Activated naive CD8-positive, alpha-beta T cell treated with anti-CD3 and anti-CD28 coated beads for 36 hours (primary cell): ENCODE data around the gene CRACR2B. TPM values are rescaled to one million over a fixed set of nuclear protein-coding genes. Genes with fewer than 3 reads are reported as not detected.

Source experiments
- DNase-seq: peaks from one replicate; pipeline ENCODE4 v3.0.0; 2021
- H3K27ac Mint-ChIP-seq: one replicate; pipeline ENCODE4 v1.8.0; 2022; ENCODE audit warnings: mild to moderate bottlenecking, moderate library complexity, mixed read lengths
- H3K27me3 Mint-ChIP-seq: one replicate; pipeline ENCODE4 v1.8.0; 2022; ENCODE audit warnings: mild to moderate bottlenecking, mixed read lengths
- H3K36me3 Mint-ChIP-seq: one replicate; pipeline ENCODE4 v1.8.0; 2021; ENCODE audit warnings: mild to moderate bottlenecking, mixed read lengths
- H3K4me1 Mint-ChIP-seq: one replicate; pipeline ENCODE4 v1.8.0; 2021; ENCODE audit warnings: mixed read lengths
- H3K4me3 Mint-ChIP-seq: one replicate; pipeline ENCODE4 v1.8.0; 2022; ENCODE audit warnings: mild to moderate bottlenecking, moderate library complexity, mixed read lengths
- H3K9me3 Mint-ChIP-seq: one replicate; pipeline ENCODE4 v1.8.0; 2022; ENCODE audit warnings: mixed read lengths
- total RNA-seq, 2 experiments: library from RNA; stranded (reverse); gene quantifications; one replicate each; pipeline ENCODE4 v1.2.3, GENCODE V29; 2021

CRACR2B gene
- total RNA-seq, 2 experiments from 2014 or later: 0.76 to 1.1 TPM

- Mint-ChIP-seq H3K4me3 (no peak overlapping the region), H3K4me1 (peaks cover 25% of the 10 kb centered on the region), H3K9me3 (no peaks in the 10 kb centered on the region), H3K27me3 (peaks cover 34% of the 10 kb centered on the region), H3K36me3 (peaks cover 9% of the 10 kb centered on the region), H3K27ac (no peak overlapping the region)
- no peak for DNase-seq
Measured at GRCh38 chr11:825366-826226, 2.1 kb upstream of the CRACR2B start.

GRCh38 chr11:826227-826621 is 1.5 kb upstream of the CRACR2B start:
- Mint-ChIP-seq H3K4me3 (peak overlapping the region; percentile 72), H3K4me1 (peaks cover 20% of the 10 kb centered on the region), H3K36me3 (peaks cover 9% of the 10 kb centered on the region), H3K9me3 (no peaks in the 10 kb centered on the region), H3K27me3 (peaks cover 36% of the 10 kb centered on the region), H3K27ac (no peak overlapping the region)
- DNase-seq: no peak

DNA sequence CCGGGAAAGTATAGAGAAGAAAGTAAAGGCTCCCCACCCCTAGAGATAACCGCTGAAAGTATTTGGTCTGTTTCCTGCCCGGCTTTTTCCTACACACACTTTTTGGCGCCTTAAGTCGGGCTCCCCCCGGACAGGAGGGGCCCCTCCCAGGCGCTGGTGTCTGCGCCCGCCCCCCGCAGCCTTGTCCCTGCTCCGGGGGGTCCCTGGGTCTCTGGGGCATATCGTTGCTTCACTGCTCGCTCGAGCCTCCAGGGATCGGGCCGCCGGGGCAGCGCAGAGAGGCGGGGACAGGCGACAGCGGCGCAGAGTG is 928 bp upstream of the CRACR2B start:
- peak overlapping the region; percentile 72 for H3K4me3 Mint-ChIP-seq
- no peak overlapping the region for H3K27ac Mint-ChIP-seq
- H3K9me3 Mint-ChIP-seq: no peaks in the 10 kb centered on the region
- H3K36me3 Mint-ChIP-seq: peaks cover 9% of the 10 kb centered on the region
- peaks cover 20% of the 10 kb centered on the region for H3K4me1 Mint-ChIP-seq
- peaks cover 41% of the 10 kb centered on the region for H3K27me3 Mint-ChIP-seq
- no peak for DNase-seq

- peak overlapping the region; percentile 51 for H3K4me3 Mint-ChIP-seq
- no peak overlapping the region for H3K27ac Mint-ChIP-seq
- no peak for DNase-seq
- H3K27me3 Mint-ChIP-seq: peaks cover 43% of the 10 kb centered on the region
- H3K9me3 Mint-ChIP-seq: no peaks in the 10 kb centered on the region
- peaks cover 9% of the 10 kb centered on the region for H3K36me3 Mint-ChIP-seq
- peaks cover 18% of the 10 kb centered on the region for H3K4me1 Mint-ChIP-seq
Measured at GRCh38 chr11:827146-827896, 398 bp upstream of the CRACR2B start.

- Mint-ChIP-seq H3K4me3 (peak overlapping the region; percentile 32), H3K36me3 (peaks cover 9% of the 10 kb centered on the region), H3K27ac (no peak overlapping the region), H3K4me1 (peaks cover 19% of the 10 kb centered on the region), H3K9me3 (no peaks in the 10 kb centered on the region), H3K27me3 (peaks cover 43% of the 10 kb centered on the region)
- DNase-seq: no peak
Measured at GRCh38 chr11:828506-829175, 922 bp downstream of the CRACR2B start.

DNA sequence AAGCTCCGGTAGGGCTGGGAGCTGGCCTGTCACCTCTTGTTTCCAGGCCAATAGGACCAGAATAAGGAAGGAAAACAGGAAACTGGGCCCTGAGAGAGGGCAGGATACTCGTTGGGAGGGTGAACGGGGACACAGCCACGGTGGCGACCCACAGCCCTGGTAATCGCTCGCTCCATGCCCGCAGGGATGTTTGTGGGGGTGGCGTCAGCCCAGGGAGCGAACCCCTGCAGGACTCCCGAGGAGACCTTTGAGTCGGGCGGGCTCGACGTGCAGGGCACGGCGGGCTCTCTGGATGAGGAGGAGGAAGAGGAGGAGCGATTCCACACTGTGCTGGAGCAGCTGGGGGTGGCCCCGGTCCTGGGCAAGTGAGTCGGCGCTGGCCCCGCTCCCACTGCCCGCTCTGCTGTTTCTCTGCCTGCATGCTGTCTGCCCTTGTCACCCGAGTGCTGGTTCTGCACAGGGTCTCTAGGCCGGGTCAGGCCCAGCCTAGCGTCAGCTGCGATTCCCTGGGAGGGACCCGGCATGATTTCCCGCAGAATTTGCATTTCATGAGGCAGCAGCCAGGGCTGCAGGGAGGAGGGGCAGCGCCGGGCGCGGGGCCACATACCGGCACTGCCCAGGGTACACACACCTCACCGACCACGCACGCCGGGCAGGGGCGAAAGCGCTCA is 1.6 kb downstream of the CRACR2B start:
- H3K9me3 Mint-ChIP-seq: no peaks in the 10 kb centered on the region
- H3K4me3 Mint-ChIP-seq: peak overlapping the region; percentile 60

DNA sequence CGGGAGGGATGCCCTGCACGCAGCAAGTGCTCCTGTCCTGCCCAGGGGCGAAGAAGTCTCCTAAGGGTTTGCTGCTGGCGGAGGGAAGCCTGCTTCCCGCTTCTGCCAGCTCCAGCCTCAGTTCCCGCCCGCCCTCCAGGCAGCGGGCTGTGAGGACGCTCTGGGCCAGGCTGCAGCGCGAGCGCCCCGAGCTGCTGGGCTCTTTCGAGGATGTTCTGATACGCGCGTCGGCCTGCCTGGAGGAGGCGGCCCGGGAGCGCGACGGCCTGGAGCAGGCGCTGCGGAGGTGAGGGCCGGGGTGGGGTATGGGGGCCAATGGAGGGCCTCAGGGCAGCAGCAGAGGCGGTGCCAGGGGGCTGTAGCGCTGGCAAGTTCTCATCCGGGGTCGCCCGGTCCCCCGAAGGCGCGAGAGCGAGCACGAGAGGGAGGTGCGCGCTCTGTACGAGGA is 2.2 kb downstream of the CRACR2B start:
- no peak overlapping the region for H3K4me3 Mint-ChIP-seq
- peaks cover 26% of the 10 kb centered on the region for H3K4me1 Mint-ChIP-seq

More for the DNA sequence above, 1.6 kb downstream of the CRACR2B start:
- Mint-ChIP-seq H3K36me3 (peaks cover 9% of the 10 kb centered on the region), H3K27ac (no peak overlapping the region), H3K27me3 (peaks cover 43% of the 10 kb centered on the region), H3K4me1 (peaks cover 25% of the 10 kb centered on the region)
- no peak for DNase-seq

DNA sequence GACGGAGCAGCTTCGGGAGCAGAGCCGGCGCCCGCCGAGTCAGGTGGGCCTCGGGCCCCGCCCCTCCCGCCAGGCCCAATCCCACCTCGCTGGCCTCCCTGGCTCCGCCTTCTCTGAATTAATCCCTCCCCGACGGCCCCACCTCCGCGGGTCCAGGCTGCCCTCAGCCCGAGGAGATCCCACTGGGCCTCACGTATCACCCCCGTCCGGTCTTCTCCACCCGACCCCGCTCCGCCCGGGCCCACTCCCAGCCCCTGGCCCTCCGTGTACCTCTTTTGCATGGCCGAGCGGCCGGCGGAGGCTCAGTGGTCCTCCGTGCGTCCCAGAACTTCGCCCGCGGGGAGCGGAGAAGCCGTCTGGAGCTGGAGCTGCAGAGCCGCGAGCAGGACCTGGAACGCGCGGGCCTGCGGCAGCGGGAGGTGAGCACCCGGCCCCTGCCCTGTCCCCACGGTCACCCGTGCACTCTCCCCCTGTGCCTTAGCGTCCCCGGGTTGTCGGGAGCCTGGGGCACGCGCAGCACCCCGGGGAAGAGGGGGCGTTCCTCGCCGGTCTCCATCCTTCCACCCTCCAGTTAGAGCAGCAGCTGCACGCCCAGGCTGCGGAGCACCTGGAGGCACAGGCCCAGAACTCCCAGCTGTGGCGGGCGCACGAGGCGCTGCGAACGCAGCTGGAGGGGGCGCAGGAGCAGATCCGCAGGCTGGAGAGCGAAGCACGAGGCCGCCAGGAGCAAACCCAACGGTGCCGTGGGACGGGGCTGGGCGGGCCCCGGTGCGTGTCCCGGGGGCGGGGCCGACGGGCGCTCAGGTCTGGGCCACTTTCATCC is 2.8 kb downstream of the CRACR2B start:
- H3K27me3 Mint-ChIP-seq: peaks cover 43% of the 10 kb centered on the region

More for the DNA sequence above, 2.2 kb downstream of the CRACR2B start:
- no peaks in the 10 kb centered on the region for H3K9me3 Mint-ChIP-seq
- no peak overlapping the region for H3K27ac Mint-ChIP-seq
- peaks cover 6% of the 10 kb centered on the region for H3K36me3 Mint-ChIP-seq
- H3K27me3 Mint-ChIP-seq: peaks cover 43% of the 10 kb centered on the region
- DNase-seq: no peak

GRCh38 chr11:831118-831864 is 3.6 kb downstream of the CRACR2B start:
- Mint-ChIP-seq H3K4me1 (peaks cover 28% of the 10 kb centered on the region), H3K4me3 (no peak overlapping the region), H3K27ac (no peak overlapping the region)

More for the DNA sequence above, 2.8 kb downstream of the CRACR2B start:
- Mint-ChIP-seq H3K36me3 (no peaks in the 10 kb centered on the region), H3K27ac (no peak overlapping the region), H3K4me3 (no peak overlapping the region), H3K4me1 (peaks cover 28% of the 10 kb centered on the region), H3K9me3 (no peaks in the 10 kb centered on the region)
- DNase-seq: peak; percentile 84

GRCh38 chr11:831961-832528 is 4.3 kb downstream of the CRACR2B start:
- no peaks in the 10 kb centered on the region for H3K36me3 Mint-ChIP-seq
- H3K4me3 Mint-ChIP-seq: no peak overlapping the region
- peaks cover 40% of the 10 kb centered on the region for H3K27me3 Mint-ChIP-seq
- H3K27ac Mint-ChIP-seq: no peak overlapping the region
- no peak for DNase-seq
- peaks cover 24% of the 10 kb centered on the region for H3K4me1 Mint-ChIP-seq
- H3K9me3 Mint-ChIP-seq: no peaks in the 10 kb centered on the region

More at GRCh38 chr11:831118-831864, 3.6 kb downstream of the CRACR2B start:
- no peak for DNase-seq
- H3K9me3 Mint-ChIP-seq: no peaks in the 10 kb centered on the region
- H3K27me3 Mint-ChIP-seq: peaks cover 43% of the 10 kb centered on the region
- H3K36me3 Mint-ChIP-seq: no peaks in the 10 kb centered on the region

GRCh38 chr11:832529-833113 is 4.9 kb downstream of the CRACR2B start, which contains the start of gene CD151:
CD151 (plus strand) TSS chr11:832952; CDS start chr11:836070, 3,118 bp downstream.
- Mint-ChIP-seq H3K4me3 (peak within 1 kb of the TSS; percentile 72), H3K9me3 (no peaks in the 10 kb centered on the region), H3K27ac (peak within 1 kb of the TSS; percentile 42), H3K27me3 (peaks cover 37% of the 10 kb centered on the region), H3K36me3 (no peaks in the 10 kb centered on the region), H3K4me1 (peaks cover 22% of the 10 kb centered on the region)
- DNase-seq: peak; percentile 72

GRCh38 chr11:833114-833791 is 5.5 kb downstream of the CRACR2B start:
- peaks cover 19% of the 10 kb centered on the region for H3K4me1 Mint-ChIP-seq
- peak; percentile 65 for DNase-seq
- peaks cover 31% of the 10 kb centered on the region for H3K27me3 Mint-ChIP-seq
- no peak overlapping the region for H3K27ac Mint-ChIP-seq
- no peaks in the 10 kb centered on the region for H3K9me3 Mint-ChIP-seq
- no peaks in the 10 kb centered on the region for H3K36me3 Mint-ChIP-seq
- peak overlapping the region; percentile 72 for H3K4me3 Mint-ChIP-seq
